ENCODE measurements around the gene SERP2. TPM values are rescaled to one million over a fixed set of nuclear protein-coding genes. Genes with fewer than 3 reads are reported as not detected.

Gene SERP2
- total and polyA plus RNA-seq, 10 of the 15 experiments (the other 5 are each of a cell fraction or from before 2014, with no cell fraction given) = not detected

DNA sequence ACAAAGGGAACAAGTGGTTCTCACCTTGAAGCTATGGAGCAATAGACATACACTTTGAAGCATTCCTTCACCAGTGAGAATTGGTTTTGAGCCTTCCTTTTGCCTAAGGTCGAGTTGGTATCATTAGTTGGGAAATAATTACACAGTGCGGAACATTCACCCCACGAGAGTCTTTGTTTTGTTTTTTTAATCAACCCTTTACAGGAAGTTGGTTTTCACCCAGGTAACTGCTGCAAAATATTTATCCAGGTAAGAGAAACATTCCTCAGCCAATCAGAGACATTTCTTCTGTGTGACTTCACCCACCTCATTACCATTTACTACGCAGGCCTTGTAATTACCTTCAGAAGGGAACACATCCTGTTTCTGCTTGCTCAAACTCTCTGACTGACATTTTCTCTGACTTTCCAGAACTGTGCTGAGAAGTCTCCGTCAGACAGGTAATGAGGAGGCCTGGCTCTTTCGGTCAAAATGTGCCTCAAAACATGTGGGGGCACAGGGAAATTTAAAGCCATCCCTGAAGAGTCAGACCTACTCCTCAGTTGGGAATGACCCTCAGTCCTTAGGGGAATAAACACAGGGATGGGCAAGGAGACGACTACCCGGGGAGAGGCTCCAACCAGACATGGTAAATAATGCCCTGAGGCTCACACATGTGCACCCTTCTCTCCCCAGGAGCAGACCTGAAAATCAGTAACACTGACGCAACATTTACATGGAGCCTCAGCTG lies 22.7 kb upstream of the SERP2 start:
- no peaks in the 10 kb centered on the region for H3K79me2 ChIP-seq (ENCODE audit: control insufficient read depth, insufficient read depth, low read length)
- in situ Hi-C loops (cut with MboI) = no loop called here
- no peaks in the 10 kb centered on the region for H3K27me3 ChIP-seq (replicated peaks in 1 of 2; ENCODE audit: control insufficient read depth in 2 of 2, insufficient read depth in 2 of 2, low read length in 1 of 2)
- no peak overlapping the region for H3K4me2 ChIP-seq (ENCODE audit: control insufficient read depth, insufficient read depth)
- no peak overlapping the region for H3K27ac ChIP-seq (ENCODE audit: control insufficient read depth, insufficient read depth)
- FAIRE-seq (no peak), DNase-seq (ENCODE audit: low read depth, low spot score) (no peak), ATAC-seq (no peak)
- no peak overlapping the region for H2AFZ ChIP-seq (ENCODE audit: control insufficient read depth, low read depth, low read length)
- no peaks in the 10 kb centered on the region for H3K4me1 ChIP-seq (ENCODE audit: control insufficient read depth, insufficient read depth, low read length)
- H4K20me1 ChIP-seq (ENCODE audit: control insufficient read depth, insufficient read depth) = no peaks in the 10 kb centered on the region
- H3K36me3 ChIP-seq (ENCODE audit: control insufficient read depth in 2 of 2, insufficient read depth in 2 of 2, low read length in 1 of 2) = no peaks in the 10 kb centered on the region
- SMC1A ChIA-PET (ENCODE audit: uncharacterized antibody, unreplicated experiment) = no interaction called here
- 23% methylated on average over 9 of the region's 9 CpGs for WGBS (ENCODE audit: insufficient coverage, insufficient replicate concordance, low lambda C conversion rate, missing lambda C conversion rate)
- no peaks in the 10 kb centered on the region for H3K9me3 ChIP-seq (replicated peaks; ENCODE audit: control insufficient read depth, insufficient read depth, low read length)
- CTCF ChIA-PET = no interaction called here
- TF ChIP-seq SREBF1 (IDR thresholded peaks at IDR 0.05; ENCODE audit: low read length) (no peak), RB1 (IDR thresholded peaks at IDR 0.05; ENCODE audit: borderline replicate concordance) (no peak), ZNF622 (IDR thresholded peaks at IDR 0.05) (no peak), ATF7 (IDR thresholded peaks at IDR 0.05; ENCODE audit: low read depth) (no peak), EED (IDR thresholded peaks at IDR 0.05; ENCODE audit: low read depth) (no peak), HDAC2 (IDR thresholded peaks at IDR 0.05) (no peak), NRF1 (conservative IDR thresholded peaks at IDR 0.05; ENCODE audit: low read depth, low read length) (no peak), FOS (IDR thresholded peaks at IDR 0.05; ENCODE audit: borderline replicate concordance, extremely low read depth, insufficient read length) (no peak), JUNB (IDR thresholded peaks at IDR 0.05) (no peak), NFIC (IDR thresholded peaks at IDR 0.05; ENCODE audit: low read depth, low read length) (no peak)
- POLR2A ChIA-PET = no interaction called here
- RAD21 ChIA-PET (ENCODE audit: unreplicated experiment) = no interaction called here
- intact Hi-C loops (cut with micrococcal nuclease; ENCODE audit: unreplicated experiment) = no loop called here
- BruUV-seq (replicated peaks) = no TSS peak
- H3K4me3 ChIP-seq = no peak overlapping the region
- no peak overlapping the region for H3K9ac ChIP-seq (ENCODE audit: control insufficient read depth, insufficient read depth, low read length)

DNA sequence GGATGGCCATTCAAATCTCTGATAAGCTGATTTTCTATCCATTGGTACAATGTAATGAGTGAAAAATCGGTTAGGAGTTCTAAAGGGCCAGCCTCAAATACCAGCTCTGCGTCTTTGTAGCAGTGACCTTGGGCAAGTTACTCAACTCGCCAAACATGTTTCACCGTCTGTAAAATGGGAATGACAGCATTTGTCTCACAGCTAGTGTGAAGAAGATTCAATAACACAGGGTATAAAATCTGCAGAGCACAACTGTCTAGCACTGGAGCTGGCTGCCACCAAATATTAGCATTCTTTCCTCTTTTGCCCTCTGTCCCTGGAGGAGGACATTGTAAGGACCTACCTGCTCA lies 22.1 kb upstream of the SERP2 start:
- H3K4me2 ChIP-seq (ENCODE audit: control insufficient read depth, insufficient read depth) = no peak overlapping the region
- no peaks in the 10 kb centered on the region for H3K36me3 ChIP-seq (ENCODE audit: control insufficient read depth in 2 of 2, insufficient read depth in 2 of 2, low read length in 1 of 2)
- no TSS peak for BruUV-seq (replicated peaks)
- in situ Hi-C loops (cut with MboI) (no loop called here), intact Hi-C loops (cut with micrococcal nuclease; ENCODE audit: unreplicated experiment) (no loop called here)
- no peak overlapping the region for H3K4me3 ChIP-seq
- ChIA-PET SMC1A (ENCODE audit: uncharacterized antibody, unreplicated experiment) (interaction anchor here (0.8 kb wide), 1 partner anchor 17 kb away, joined by 3 read pairs; no protein-coding TSS in a partner anchor), RAD21 (ENCODE audit: unreplicated experiment) (no interaction called here), CTCF (no interaction called here), POLR2A (no interaction called here)
- H3K27me3 ChIP-seq (replicated peaks in 1 of 2; ENCODE audit: control insufficient read depth in 2 of 2, insufficient read depth in 2 of 2, low read length in 1 of 2) = no peaks in the 10 kb centered on the region
- H3K9ac ChIP-seq (ENCODE audit: control insufficient read depth, insufficient read depth, low read length) = no peak overlapping the region
- FAIRE-seq = no peak
- no peak for ATAC-seq
- no peaks in the 10 kb centered on the region for H3K9me3 ChIP-seq (replicated peaks; ENCODE audit: control insufficient read depth, insufficient read depth, low read length)
- no peaks in the 10 kb centered on the region for H4K20me1 ChIP-seq (ENCODE audit: control insufficient read depth, insufficient read depth)
- H3K4me1 ChIP-seq (ENCODE audit: control insufficient read depth, insufficient read depth, low read length) = no peaks in the 10 kb centered on the region
- H3K27ac ChIP-seq (ENCODE audit: control insufficient read depth, insufficient read depth) = no peak overlapping the region
- 72% methylated on average over 4 of the region's 4 CpGs for WGBS (ENCODE audit: insufficient coverage, insufficient replicate concordance, low lambda C conversion rate, missing lambda C conversion rate)
- no peak for DNase-seq (ENCODE audit: low read depth, low spot score)
- no peak overlapping the region for H2AFZ ChIP-seq (ENCODE audit: control insufficient read depth, low read depth, low read length)
- H3K79me2 ChIP-seq (ENCODE audit: control insufficient read depth, insufficient read depth, low read length) = no peaks in the 10 kb centered on the region
- TF ChIP-seq, protein P1, sequence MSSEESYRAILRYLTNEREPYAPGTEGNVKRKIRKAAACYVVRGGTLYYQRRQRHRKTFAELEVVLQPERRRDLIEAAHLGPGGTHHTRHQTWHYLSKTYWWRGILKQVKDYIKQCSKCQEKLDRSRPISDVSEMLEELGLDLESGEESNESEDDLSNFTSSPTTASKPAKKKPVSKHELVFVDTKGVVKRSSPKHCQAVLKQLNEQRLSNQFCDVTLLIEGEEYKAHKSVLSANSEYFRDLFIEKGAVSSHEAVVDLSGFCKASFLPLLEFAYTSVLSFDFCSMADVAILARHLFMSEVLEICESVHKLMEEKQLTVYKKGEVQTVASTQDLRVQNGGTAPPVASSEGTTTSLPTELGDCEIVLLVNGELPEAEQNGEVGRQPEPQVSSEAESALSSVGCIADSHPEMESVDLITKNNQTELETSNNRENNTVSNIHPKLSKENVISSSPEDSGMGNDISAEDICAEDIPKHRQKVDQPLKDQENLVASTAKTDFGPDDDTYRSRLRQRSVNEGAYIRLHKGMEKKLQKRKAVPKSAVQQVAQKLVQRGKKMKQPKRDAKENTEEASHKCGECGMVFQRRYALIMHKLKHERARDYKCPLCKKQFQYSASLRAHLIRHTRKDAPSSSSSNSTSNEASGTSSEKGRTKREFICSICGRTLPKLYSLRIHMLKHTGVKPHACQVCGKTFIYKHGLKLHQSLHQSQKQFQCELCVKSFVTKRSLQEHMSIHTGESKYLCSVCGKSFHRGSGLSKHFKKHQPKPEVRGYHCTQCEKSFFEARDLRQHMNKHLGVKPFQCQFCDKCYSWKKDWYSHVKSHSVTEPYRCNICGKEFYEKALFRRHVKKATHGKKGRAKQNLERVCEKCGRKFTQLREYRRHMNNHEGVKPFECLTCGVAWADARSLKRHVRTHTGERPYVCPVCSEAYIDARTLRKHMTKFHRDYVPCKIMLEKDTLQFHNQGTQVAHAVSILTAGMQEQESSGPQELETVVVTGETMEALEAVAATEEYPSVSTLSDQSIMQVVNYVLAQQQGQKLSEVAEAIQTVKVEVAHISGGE (CRISPR knock-in tag; IDR thresholded peaks at IDR 0.05) = no peak
- no peak for TF ChIP-seq FOXK2 (IDR thresholded peaks at IDR 0.05)
- TF ChIP-seq, protein P2, sequence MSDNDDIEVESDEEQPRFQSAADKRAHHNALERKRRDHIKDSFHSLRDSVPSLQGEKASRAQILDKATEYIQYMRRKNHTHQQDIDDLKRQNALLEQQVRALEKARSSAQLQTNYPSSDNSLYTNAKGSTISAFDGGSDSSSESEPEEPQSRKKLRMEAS (IDR thresholded peaks at IDR 0.05; ENCODE audit: low read depth, low read length) = no peak
- no peak for TF ChIP-seq ZNF384 (IDR thresholded peaks at IDR 0.05; ENCODE audit: borderline replicate concordance, low read depth, low read length)
- TF ChIP-seq POLR2AphosphoS2 (IDR thresholded peaks at IDR 0.05; ENCODE audit: low read depth, low read length) = no peak
- TF ChIP-seq ESRRA (IDR thresholded peaks at IDR 0.05; ENCODE audit: low read length) = no peak
- no peak for TF ChIP-seq PAX5 (IDR thresholded peaks at IDR 0.05; ENCODE audit: borderline replicate concordance, low read depth, low read length)

Measured in GM12878 (cell line).